OCI-M2 (cell line): Measurements from ENCODE around the gene RGS6.

ENCODE experiments used
- DNase-seq: peaks from one replicate; lab custom pipeline; 2025; ENCODE audit not compliant: unreplicated experiment; lab: John Stamatoyannopoulos, UW

The RGS6 gene

GRCh38 chr14:72600551-72601330 lies 668.5 kb downstream of the RGS6 start:
- DNase-seq = no peak

DNA sequence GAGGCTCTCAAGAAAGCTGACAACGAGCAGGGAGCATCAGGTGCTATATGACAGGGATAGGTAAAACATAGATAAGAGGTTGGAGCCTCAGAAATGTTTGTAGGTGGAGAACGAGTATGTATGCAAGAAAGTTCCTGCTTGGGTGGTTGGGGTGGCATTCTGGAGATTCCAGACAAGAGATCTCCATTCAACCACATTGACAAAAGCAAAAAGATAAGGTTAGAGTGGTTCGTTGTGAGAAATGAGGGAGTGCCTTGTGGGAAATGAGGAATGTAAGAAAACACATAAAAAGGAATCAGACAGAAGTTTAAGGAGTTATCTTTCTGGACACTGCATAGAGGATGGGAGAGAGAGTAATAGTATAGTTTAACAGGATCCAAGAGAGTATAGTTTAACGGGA lies 671.4 kb downstream of the RGS6 start:
- no peak for DNase-seq

DNA sequence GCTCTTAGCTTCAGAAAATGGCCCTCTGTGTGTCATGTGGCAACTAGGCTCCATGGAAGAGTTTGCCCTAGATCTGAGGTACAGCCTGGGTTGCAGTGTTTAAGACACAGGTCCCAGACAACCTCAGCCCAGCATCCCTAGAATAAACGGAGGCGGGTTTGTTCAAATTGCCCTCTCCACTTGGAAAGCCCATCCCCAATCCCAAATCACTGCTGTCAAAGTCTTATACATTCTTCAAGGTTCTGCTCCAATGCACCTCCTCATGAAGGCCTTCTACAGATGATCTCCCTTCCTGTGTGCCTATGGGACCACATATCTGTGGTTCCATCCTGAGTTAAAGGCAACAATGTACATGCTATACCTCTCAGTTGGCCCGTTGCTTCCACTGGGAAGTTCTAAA lies 671.9 kb downstream of the RGS6 start:
- DNase-seq = no peak

DNA sequence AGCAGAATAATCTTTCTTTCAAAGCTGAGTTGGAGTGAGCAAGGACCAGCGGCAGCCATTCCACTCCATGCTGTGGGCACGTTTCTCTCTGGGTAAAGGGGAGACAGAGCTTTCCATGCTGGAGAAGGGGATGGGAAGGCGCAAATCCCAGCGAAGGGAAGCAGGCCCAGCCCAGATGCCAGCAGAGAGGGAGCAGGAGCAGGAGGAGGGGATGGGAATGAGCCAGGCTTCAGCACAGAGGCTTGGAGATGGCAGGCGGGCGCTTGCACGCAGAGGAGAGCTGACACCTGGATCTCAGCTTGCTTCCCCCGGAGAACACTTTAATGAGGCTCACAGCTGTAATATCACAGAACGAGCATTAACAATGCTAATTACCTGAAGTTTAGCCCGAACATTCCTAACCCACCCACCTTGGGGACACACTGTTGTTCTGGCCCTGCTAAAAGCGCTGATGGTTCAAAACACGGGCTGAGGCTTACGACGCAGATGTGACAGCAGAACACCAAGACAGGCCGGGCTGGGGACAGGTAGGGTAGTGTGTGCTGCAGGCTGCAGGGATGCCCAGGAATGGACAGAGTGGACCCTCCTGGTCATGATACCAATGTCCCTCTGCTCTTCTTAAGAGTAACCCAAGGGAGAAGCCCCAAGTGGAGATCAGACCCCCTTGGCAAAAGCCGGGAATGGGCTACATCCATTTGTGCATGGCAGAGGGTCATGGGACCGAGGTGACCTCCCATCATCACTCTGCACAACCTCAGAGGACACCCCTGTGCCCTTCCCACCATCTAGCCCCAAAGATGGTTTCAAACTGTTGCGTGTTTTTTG lies 673.1 kb downstream of the RGS6 start:
- DNase-seq = no peak

DNA sequence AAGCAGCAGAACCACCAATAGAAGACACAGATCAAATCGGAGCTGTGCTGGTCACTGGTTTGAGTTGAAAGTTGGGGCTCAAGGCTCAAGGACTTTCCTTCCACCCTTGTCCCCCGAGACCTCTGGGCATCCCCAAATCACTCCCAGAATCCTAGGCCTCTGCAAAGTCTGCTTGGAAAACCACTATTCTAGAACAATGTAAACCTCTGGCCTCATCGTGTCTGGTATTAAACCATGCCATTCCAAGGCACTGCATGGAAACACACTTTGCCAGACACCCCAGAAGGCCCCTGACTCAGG lies 673.6 kb downstream of the RGS6 start:
- DNase-seq = no peak

DNA sequence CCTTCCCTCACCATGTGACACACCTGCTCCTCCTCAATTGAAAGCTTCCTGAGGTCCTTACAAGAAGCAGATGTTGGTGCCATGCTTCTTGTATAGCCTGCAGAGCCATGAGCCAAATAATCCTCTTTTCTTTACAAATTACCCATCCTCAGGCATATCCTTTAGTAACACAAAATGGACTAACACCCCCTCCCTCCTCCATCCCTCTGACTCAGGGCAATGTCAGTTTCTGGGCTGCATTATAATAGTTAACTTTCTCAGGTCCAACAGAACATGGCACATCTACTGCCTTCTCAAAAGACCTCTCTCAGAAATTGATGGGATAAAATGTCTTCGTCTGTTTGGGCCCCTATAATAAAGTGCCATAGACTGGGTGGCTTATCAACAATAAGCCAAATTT lies 674.6 kb downstream of the RGS6 start:
- DNase-seq = no peak

- no peak for DNase-seq
Measured at GRCh38 chr14:72607386-72608130, 675.3 kb downstream of the RGS6 start.

GRCh38 chr14:72608391-72609204 lies 676.4 kb downstream of the RGS6 start:
- no peak for DNase-seq

GRCh38 chr14:72609205-72609916 lies 677.1 kb downstream of the RGS6 start:
- no peak for DNase-seq

GRCh38 chr14:72610096-72610830 lies 678.0 kb downstream of the RGS6 start:
- no peak for DNase-seq

DNA sequence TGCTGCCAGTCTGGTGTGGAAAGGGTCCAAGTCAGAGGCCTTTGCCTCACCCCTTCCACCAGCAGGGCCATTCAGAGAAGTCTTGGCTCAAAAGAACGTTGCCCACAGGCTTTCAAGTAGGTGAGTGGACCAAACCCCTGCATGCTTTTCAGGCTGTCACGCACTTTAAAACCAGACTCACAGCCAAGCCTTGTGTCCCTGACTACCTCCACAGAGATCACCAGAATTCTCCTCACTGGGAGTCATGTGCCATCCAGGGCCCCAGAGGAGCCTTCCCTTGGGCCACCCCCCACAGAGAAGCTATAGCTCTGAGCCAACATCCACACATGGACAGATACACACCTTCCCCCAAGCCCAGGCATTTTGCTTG lies 678.6 kb downstream of the RGS6 start:
- no peak for DNase-seq

DNA sequence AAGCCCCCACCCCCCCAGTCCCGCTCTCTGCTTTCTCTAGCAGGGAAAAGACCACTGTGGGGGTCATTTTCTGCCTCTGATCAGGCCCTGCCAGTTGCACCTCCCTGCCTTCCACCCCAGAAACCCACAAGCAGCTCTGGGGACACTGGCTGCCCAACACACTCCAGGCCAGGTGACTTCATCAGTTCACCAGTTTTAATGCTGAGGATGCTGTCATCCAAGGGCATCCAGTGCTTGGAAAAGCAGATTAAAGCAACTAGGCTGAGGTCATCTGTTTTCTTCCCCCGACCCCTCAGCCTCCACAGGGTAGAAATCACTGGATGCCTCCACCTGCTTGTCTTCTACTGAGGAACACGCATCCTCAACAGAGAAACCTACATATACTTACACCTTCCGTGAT lies 679.3 kb downstream of the RGS6 start:
- no peak for DNase-seq

DNA sequence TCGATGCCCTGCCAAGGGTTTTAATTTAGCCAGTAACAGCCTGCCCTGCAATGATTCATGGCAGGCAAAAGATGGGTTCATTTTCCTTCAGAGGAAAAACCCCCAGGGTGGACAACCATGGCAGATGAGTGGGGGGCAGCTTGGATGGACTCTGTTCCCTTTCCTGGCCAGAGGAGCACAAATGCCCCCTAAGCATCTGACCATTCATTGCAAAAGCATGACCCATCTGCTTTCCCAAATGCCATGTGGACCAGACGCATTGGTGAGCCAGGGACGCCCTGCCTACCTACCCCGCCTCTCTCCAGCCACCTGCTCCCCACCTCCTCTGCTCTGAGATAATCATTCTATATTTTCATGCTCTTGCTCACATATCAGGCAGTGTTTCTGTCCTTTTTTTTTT lies 679.8 kb downstream of the RGS6 start:
- no peak for DNase-seq

DNA sequence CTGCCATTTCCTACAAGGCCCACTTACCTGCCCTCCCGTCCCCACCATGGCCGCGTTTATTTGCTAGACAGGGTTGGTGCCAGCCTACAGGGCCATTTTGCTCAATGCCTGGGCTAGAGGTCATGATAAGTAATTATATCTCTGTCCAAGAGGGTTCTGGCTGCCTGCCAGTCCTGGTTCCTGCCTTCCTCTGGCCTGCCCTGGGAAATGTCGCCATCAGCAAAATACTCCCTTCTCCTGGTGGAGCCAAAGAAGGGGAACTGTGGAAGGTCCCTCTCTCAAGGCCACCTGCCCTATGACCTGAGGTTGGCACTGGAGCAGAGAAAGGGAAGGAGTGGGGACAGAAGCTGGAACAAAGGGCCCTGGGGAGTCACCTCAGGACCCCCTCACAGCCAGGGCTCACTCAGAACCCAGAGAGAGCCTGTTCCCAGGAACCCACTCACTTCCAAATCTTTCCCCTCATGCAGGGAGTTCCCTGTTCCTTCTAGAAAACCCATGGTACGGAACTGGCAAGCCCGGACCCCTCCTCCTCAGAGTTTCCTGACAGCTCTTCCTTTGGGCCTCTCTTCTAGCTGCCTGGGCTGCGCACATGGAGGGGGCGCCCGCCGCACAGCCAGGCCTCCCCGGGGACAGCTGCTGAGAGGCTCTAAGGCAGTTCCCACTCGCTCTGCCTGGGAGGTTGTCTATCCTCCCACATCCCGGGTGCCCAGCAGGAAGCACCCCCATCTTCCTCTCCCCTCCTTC lies 681.2 kb downstream of the RGS6 start:
- no peak for DNase-seq

- no peak for DNase-seq
Measured at GRCh38 chr14:72613975-72614319, 681.7 kb downstream of the RGS6 start.

DNA sequence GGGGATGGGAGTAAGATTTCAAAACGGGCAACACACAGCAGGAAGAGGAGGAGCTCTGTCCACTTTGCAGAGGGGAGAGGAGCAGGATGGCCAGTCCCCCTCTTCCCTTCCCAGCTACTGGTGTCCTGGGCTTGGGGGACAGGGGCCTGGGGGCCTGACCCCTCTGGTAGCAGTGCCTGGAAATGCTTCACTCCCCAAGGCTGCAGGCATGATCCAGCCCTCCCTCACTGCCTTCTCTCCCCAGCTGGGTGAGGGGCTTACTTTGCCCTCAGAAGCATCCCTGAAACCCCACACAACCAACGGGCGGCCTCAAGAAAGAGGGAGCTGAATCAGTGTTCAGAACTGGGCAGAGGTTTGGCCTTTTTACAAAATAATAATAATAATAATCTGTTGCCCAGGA lies 682.1 kb downstream of the RGS6 start:
- no peak for DNase-seq

DNA sequence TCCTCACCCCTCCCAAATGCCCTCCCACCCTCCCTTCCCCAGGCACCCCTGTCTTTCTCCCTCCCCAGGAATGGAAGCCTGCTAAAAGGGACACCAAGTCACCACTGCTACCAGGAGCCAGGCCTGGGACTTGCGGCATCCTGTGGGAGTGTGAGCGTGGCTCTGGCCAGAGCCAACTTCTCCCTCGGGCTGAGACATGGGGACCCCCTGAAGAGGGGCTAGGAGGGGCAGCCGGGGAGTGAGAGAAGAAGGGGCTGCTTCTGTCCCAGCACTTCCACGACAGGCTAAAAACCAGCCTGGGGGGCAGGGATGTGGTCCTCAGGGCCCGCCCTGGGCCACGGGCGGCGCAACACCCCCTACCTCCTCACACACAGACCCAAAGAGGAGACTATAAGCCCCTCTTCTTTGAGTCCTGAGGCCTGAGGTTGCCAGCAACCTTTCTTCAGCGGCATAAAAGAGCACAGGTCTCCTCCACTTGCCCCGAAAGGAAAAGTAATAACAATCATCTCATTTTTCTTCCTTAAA lies 682.7 kb downstream of the RGS6 start:
- no peak for DNase-seq

- no peak for DNase-seq
Measured at GRCh38 chr14:72615451-72616121, 683.4 kb downstream of the RGS6 start.
